Tibial artery (tissue), 4 donors: ENCODE results near the gene AURKB.
"Not testable (repeated sequence)": the region's sequence is repeated elsewhere in the genome, so short reads cannot be mapped to it uniquely, and the experiment has no call there.

Experiments used
- DNase-seq, 2 donors: peaks; one replicate each; pipeline ENCODE4 v3.0.0-alpha.2; 2019
- H3K27ac ChIP-seq, 2 donors: fragments of 200-600 bp; sonication (generic) in 1 of 2; 1 replicate in 1 of 2; 2 replicates in 1 of 2; pipeline ENCODE4 v1.5.1; 2018 to 2019; ENCODE audit warnings: mild to moderate bottlenecking in 1 of 2
- H3K27me3 ChIP-seq, 2 donors: fragments of 200-600 bp; sonication (generic) in 1 of 2; one replicate each; pipeline versions ENCODE4 v1.5.1 to v1.6.0; 2016 to 2019
- H3K36me3 ChIP-seq, 3 donors: fragments of 200-600 bp; sonication (generic) in 2 of 3; one replicate each; pipeline ENCODE4 v1.5.1; 2016 to 2019; ENCODE audit warnings: mild to moderate bottlenecking in 2 of 3
- H3K4me1 ChIP-seq, 4 donors: fragments of 200-600 bp; sonication (generic) in 2 of 4; 1 replicate in 3 of 4; 2 replicates in 1 of 4; pipeline ENCODE4 v1.5.1; 2016 to 2019
- H3K4me3 ChIP-seq, 2 donors: fragments of 200-600 bp; sonication (generic) in 1 of 2; 1 replicate in 1 of 2; 2 replicates in 1 of 2; pipeline ENCODE4 v1.5.1; 2018 to 2019; ENCODE audit warnings: mild to moderate bottlenecking in 2 of 2
- H3K9me3 ChIP-seq, 3 donors: fragments of 200-600 bp; sonication (generic) in 1 of 3; one replicate each; pipeline ENCODE4 v1.5.1; 2016 to 2019
- CTCF ChIP-seq, 2 experiments: fragments of 200-600 bp in 1 of 2; fragments of 450-650 bp in 1 of 2; IDR thresholded peaks; one replicate each; pipeline ENCODE4 v1.5.1; 2017 to 2019; ENCODE audit warnings: antibody characterized with exemption in 2 of 2, mild to moderate bottlenecking in 1 of 2, moderate library complexity in 1 of 2
- intact Hi-C: fragments of 100-400 bp; cut with DNase I; formaldehyde crosslinking; loops from one replicate; pipeline ENCODE4 v1.15.0; 2023; ENCODE audit warnings: low total_unique reads

The AURKB gene

DNA sequence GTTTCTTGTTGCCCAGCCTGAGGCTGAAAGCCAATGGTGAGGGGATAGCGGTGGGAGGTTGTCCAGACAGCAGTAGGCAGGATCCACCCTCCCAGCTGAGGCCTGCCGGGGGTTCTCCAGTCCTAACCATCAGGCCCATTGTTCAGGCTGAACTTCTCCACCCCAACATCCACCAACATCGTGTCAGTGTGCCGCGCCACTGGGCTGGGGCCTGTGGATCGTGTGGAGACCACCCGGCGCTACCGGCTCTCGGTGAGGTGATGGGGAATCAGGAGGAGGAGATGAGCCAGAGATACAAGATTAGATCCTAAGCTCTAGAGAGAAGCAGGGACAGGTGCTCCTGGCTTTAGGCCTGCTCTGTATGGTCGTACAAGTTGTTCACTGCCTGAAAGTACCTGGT, 44.5 kb upstream of the AURKB start:
- no peak overlapping the region for H3K4me3 ChIP-seq
- intact Hi-C loops: no loop called here
- H3K27ac ChIP-seq: no peak overlapping the region
- no peak for DNase-seq
- no peaks in the 10 kb centered on the region for H3K9me3 ChIP-seq
- H3K27me3 ChIP-seq: no peaks in the 10 kb centered on the region
- no peak for TF ChIP-seq CTCF (IDR thresholded peaks at IDR 0.05)
- peaks cover 7 to 62% (median 47%) of the 10 kb centered on the region in 3 donors for H3K36me3 ChIP-seq
- H3K4me1 ChIP-seq: peaks cover 0 to 2% (median under 1%) of the 10 kb centered on the region in 4 donors

DNA sequence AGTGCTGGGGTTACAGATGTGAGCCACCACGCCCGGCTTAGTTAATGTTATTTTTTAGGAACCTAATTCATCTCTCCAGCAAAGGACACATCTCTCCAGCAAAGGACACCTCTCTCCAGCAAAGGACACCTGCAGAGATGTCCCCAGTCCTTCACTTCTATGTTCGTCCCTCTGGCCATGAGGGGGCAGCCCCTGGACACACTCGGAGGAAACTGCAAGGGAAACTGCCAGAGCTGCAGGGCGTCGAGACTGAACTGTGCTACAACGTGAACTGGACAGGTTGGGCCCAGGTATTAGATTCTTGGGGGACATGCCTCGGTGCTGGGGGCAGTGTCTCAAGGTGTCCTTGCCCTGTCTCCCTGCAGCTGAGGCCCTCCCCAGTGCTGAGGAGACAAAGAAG, 43.4 kb upstream of the AURKB start:
- intact Hi-C loops: no loop called here
- H3K36me3 ChIP-seq: peaks cover 7 to 52% (median 46%) of the 10 kb centered on the region in 3 donors
- DNase-seq: no peak

GRCh38 chr17:8251411-8251810, 41.0 kb upstream of the AURKB start:
- H3K27ac ChIP-seq, intact Hi-C loops, H3K9me3 ChIP-seq, H3K27me3 ChIP-seq, H3K4me3 ChIP-seq, DNase-seq: not testable (repeated sequence)
- H3K4me1 ChIP-seq: peaks cover 0 to 15% (median 8%) of the 10 kb centered on the region in 4 donors
- peaks cover 0 to 28% (median 22%) of the 10 kb centered on the region in 3 donors for H3K36me3 ChIP-seq

More for the DNA sequence above, 43.4 kb upstream of the AURKB start:
- TF ChIP-seq CTCF (IDR thresholded peaks at IDR 0.05): no peak
- no peak overlapping the region for H3K4me3 ChIP-seq
- H3K4me1 ChIP-seq: peaks cover 0 to 7% (median 6%) of the 10 kb centered on the region in 4 donors
- no peaks in the 10 kb centered on the region for H3K9me3 ChIP-seq
- H3K27me3 ChIP-seq: no peaks in the 10 kb centered on the region
- H3K27ac ChIP-seq: no peak overlapping the region

DNA sequence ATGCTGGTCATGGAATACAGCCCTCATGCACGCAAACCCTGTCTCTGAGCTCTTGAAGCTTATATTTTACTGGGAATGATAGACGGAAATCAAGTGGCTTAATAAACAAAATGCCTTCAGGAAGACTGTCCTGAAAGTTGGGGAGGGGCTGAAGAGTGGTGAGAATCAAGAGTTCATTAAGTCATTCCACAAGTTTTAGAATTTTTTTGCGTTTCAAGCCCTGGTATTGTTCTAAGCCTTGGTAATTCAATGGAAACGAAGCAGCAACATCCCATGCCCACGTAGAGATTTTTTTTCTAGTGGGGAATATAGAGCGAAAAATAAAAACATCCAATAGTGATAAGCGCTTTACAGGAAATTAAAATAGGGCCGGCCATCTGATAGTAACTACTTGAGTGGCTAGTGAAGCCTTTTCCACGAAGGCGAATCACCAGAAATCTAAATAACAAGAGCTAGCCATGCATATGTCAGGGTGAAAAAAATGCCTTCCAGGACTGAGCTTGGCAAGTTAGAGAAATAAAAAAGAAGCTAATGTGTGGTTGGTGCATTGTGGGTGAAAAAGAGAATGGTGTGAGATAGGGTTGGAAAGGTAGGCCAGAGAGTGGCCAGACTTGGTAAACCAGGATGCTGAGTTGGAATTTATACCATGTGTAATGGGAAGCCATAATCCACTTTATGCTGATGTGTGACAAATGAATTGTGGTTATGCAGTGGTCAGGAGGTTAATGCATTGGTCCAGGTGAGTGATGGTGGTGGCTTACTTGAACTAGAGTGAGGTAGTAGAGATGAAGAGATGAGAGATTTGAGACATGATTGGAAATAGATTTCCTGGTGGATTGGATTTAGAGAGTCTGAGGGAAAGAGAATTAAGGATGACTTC, 39.5 kb upstream of the AURKB start:
- peak overlapping the region; percentile 95 to 96 for H3K27ac ChIP-seq
- H3K9me3 ChIP-seq: no peaks in the 10 kb centered on the region
- no peak for DNase-seq
- H3K4me1 ChIP-seq: peaks cover 0 to 18% (median 10%) of the 10 kb centered on the region in 4 donors
- H3K27me3 ChIP-seq: no peaks in the 10 kb centered on the region
- intact Hi-C loops: loop anchor here (5.0 kb wide), 1 partner anchor 42 kb away; no protein-coding TSS in a partner anchor
- no peak for TF ChIP-seq CTCF (IDR thresholded peaks at IDR 0.05)
- peak overlapping the region; percentile 62 to 86 for H3K4me3 ChIP-seq
- peaks cover 0 to 16% (median 12%) of the 10 kb centered on the region in 3 donors for H3K36me3 ChIP-seq

- H3K27ac ChIP-seq: peak within 1 kb of the TSS; percentile 95 to 96
- DNase-seq: peak; percentile 93 to 96
- H3K9me3 ChIP-seq: no peaks in the 10 kb centered on the region
- H3K4me3 ChIP-seq: peak within 1 kb of the TSS; percentile 62 to 86
- intact Hi-C loops: loop anchor here (5.0 kb wide), 1 partner anchor 43 kb away; no protein-coding TSS in a partner anchor
- H3K4me1 ChIP-seq: peaks cover 0 to 18% (median 10%) of the 10 kb centered on the region in 4 donors
- TF ChIP-seq CTCF (IDR thresholded peaks at IDR 0.05): peak in 1 of 2 experiments; percentile 9
- H3K27me3 ChIP-seq: no peaks in the 10 kb centered on the region
- H3K36me3 ChIP-seq: peaks cover 0 to 16% (median 3%) of the 10 kb centered on the region in 3 donors
Observed at GRCh38 chr17:8248751-8249607, 38.6 kb upstream of the AURKB start, which contains the start of gene PFAS. Gene PFAS, plus strand, starts transcription at chr17:8249289. Its CDS starts 4,649 bp downstream, at chr17:8253938.
